Epidermal melanocyte (primary cell): Measurements from ENCODE around the gene NOXRED1.
"Not testable (repeated sequence)": the region's sequence is repeated elsewhere in the genome, so short reads cannot be mapped to it uniquely, and the experiment has no call there.

ENCODE experiments used
- DNase-seq: peaks from one replicate; pipeline ENCODE4 v3.0.0; 2011; ENCODE audit warnings: low spot score; ENCODE audit not compliant: insufficient read length

The NOXRED1 gene, protein sequence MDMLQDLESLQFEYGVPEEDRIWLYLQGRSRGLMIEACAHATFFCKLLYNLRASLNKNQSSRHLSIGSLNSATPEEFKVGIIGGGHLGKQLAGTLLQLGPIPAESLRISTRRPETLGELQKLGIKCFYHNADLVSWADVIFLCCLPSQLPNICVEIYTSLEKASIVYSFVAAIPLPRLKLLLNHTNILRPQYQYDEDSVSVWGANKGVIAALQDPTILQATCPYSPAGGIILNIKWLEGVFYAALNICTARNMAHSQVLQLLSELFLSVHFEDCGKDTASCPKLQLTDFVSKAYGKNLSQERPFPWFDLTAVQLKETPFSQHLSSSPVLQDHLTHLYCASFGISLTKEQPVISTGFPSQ

DNA sequence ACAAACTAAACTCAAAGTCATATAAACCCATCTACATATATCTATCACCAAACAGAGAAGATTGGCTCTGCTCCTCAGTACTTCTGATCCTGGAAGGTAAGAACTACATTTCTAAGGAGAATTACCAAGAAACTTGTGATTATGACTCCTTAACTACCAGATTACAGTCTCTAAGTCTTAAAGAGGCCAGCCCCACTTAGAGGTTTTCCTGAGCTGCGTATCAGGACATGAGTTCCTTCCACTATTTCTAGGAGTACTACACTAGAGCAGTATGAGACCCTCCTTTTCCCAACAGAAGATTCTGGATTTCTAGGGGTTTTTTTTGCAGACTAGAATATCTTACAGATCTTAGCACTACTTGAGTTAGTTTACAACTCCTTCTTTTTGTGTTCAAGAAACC lies at the start of gene NOXRED1:
Gene NOXRED1, minus strand, starts transcription at position 101 of the 400 bp plus-strand sequence. CDS start 634 bp downstream, outside the sequence.
- DNase-seq = no peak

DNA sequence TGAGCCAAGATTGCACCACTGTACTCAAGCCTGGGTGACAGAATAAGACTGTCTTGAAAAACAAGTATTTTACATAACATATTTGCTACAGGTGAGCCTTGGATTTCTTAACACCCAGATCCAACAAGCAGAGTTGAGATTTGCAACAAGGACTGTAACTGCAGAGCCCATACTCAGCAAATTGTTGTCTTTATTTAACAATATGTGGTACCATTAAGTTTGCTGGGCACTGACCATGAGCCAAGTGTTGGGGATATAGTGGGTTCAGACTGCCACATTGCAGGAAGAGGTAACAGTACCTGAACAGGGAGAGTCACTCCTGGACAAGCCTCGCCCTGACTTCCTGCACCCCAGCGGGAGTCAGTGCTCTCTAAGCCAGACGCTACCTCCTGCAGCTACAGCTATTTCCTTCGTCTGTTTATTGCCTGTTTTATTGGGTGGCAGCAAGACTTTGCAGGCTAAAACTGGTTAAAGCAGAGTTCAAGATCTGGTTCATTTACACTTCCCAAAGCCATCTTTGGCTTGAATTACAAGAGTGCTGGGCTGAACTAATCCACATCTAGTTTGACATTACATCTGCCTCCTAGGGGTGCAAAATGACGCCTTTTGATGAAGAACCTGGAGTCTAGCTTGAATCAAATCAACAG lies 47.0 kb upstream of the NOXRED1 start:
- DNase-seq = no peak

DNA sequence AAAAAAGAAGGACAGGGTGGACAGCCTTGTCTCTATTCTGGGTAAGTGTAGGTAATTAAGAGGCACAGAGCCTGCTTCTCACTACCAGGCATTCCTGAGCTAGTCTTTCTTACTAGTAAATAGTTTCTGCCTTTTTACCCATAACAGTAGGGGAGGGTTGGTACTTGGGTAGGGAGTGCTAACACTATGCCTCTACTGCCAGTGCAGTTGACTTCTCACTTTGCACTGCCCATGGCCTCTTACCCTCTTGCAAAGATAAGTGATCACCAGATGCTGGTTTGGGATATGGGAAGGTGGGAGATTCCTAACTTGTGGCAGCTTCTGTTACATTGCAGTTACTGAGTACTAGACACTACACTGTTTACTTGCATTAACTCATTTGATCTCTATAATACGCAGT lies 46.2 kb upstream of the NOXRED1 start:
- DNase-seq = no peak

DNA sequence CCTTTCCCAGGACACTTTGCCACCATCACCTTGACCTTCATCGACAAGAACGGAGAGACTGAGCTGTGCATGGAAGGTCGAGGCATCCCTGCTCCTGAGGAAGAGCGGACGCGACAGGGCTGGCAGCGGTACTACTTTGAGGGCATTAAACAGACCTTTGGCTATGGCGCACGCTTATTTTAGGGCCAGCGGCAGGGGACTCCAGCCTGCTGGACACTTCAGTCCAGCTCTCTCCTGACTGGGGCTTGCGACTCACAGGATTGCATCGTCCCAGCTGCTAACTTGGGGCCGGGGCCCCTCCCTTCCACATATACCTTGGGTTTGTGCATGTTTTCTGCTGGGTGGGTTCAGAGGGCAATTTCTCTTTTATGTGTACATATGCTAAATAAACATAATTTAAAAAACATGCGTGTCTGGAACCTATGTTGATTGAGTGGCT lies 45.8 kb upstream of the NOXRED1 start:
- no peak for DNase-seq

DNA sequence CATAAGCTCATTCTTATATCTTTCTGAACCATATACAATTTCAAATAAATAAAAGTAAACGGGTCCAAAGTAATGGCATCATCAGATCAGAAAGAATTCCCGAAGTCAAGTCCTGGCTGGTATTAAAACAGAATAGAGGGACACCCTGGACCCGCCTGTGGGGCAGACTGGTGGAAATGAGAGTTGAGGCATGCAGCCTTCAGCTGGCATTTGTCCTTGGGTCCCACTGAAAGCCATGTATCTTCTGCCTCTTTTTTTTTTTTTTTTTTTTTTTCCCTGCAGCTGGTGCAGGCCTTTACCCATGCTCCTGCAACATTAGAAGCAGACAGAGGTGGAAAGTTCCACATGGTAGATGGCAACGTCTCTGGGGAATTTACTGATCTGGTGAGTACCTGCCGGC lies 44.5 kb upstream of the NOXRED1 start:
- DNase-seq = no peak

DNA sequence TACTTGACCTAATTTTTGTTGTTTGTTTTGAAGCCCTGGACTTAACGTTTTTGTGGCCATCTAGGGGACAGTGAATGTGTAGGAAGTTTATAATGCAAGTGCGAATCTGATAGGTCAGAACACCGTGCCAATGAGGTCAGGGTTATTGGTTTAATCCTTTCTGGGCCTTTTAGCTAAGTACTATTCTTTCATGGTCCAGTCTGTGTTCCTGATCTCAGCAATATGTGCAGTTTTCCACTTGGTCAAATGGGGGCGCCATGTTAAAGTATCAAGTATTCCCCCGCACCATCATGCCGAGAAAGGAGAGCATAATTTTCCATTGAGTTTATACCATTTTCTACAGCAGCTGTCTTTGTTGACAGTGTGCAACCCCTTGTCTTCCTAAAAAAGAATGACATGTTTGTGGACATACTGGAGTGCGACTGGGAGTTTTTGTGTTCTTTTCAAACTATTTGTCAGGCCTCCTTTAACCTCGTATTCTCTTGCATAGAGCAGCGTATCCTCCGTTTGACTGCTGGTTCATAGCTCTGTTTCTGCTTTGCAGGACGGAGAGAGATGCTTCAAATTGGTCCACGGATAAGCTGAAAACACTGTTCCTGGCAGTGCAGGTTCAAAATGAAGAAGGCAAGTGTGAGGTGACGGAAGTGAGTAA lies 35.9 kb upstream of the NOXRED1 start:
- no peak for DNase-seq

DNA sequence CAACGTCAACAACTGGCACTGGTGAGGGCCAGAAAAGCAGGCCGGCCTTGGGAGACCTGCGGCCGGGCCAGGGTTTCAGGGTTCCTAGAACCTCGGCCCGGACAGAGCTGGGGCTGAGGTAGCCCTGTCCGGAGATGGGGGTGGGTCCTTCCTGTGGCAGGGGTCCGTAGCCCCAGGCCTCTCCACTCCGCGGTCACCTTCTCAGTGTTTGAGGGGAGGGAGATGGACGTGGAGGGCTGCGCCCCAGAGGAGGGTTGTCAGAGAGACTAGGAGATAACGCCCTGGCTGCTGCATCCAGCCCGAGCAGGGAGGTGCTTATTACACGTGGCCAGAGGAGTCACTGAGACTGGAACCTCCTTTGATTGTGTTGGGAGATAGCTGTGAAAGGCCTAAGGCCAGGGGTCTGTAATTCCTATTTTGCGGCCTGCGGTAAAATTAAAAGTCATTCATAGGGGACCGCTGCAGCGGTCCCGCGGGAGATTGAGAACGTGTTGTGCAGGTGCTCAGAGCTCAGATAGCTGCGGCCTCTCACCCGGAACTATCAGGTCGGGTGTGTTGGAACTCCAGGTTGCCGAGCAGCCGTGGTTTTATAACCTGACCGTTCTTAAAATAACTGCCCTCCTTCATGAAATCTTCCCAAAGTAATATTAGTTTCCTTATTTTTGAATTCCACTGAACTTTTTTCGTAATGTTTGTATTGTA lies 35.1 kb upstream of the NOXRED1 start:
- no peak for DNase-seq

DNA sequence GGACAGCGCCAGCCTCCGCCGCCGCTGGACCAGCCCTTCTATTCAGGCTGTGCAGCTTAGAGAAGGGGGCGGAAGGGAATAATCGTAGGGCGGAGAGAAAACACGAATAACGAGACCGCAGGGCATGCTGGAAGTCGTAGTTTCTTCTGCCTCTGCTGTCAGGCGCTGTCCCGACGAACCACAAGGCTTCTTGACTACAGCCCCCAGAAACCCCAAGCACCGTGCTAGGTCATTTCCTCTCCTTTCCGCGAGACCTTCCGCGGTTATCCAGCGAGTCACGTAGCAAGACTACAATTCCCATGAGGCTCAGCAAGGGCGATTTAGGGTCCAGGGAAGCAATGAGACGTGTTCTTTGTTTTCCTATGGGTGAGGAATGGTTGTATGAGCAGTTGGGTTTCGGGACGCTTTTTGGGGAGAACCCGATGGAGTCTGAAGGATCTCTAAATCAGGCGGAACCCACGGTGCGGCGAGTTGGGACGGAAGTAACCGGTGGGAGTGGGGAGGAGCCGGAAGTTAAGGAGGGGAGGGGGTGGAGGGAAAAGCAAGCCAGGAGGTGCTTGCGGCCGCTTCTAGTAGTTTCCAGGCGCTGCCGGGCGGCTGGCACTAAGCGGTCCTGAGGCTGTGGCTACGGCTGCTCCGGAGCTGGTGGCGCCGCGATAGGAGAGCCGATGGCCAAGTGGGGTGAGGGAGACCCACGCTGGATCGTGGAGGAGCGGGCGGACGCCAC lies 34.4 kb upstream of the NOXRED1 start, which contains the start of the genes AHSA1 and VIPAS39:
Gene AHSA1, plus strand, starts transcription at position 572 of the 727 bp plus-strand sequence. Its CDS starts 97 bp downstream, at position 669.
Gene VIPAS39, minus strand, starts transcription at position 80 of the 727 bp plus-strand sequence. CDS start 3,499 bp downstream, outside the sequence.
- DNase-seq = peak; percentile 84

DNA sequence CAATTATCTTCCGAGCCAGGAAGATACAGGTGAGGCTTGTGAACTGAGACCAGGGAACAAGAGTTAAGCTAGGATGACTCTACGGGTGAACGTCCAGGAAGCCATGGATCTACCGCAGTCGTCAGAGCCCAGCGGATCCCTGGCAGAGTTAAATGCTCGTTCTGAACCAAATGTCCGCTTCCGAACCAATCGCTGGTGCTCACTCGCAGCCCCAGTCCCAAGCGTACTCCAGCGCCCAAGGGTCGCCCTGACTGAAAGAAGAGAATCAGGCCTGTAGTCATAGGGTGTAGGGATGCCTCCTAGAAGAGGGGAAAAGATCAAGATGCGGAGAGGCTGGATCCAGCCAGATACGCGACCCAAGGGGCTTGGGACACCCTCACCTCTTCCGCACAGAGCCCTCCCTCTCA lies 33.8 kb upstream of the NOXRED1 start:
- no peak for DNase-seq

DNA sequence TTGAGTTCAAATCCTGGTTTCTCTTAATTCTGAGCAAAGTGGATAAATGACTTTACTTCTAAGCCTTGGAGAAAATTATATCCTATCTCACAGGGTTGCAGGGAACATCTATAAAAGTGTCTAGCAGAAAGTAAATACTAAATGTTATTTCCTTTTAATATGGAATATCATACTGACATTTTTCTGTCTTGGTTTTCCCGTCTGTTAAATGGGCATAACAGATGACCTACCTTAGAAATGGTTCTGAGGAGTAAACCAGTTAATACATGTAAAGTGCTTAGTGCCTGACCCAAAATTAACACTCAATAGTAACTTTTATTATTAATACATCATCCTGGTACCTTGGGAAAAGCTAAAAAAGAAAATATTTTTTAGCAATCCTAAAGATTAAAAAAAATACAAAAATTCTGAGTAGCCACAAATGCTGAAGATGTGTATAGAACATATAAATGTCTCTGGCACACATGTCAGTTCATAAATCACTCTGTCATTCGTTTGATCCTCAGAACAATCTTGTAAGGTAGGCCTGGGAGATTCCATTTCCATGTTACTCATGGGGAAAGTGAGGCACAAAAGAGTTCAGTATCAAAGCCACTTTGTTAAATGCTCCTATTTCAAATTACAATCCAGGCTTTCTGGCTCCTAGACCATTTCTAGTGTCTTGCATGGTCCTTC lies 32.8 kb upstream of the NOXRED1 start:
- DNase-seq = no peak

DNA sequence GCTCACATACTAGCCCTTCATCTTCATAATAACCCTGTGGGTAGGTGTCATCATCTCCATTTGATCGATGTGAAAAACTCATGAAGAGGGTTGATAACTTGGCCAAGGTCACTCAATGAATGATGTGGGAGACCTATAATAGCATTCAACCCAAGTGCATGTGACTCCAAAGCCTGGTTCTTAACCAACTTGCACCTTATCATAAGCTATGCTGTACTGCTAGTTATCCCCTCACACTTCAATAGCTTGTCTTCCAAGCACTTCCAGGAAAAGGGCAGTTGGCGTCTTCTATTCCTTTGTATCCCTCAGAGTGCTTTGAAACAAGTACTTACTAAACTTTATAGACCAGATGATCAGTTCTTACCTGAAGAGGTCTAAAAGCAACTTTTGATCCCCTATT lies 18.9 kb upstream of the NOXRED1 start:
- DNase-seq = no peak

DNA sequence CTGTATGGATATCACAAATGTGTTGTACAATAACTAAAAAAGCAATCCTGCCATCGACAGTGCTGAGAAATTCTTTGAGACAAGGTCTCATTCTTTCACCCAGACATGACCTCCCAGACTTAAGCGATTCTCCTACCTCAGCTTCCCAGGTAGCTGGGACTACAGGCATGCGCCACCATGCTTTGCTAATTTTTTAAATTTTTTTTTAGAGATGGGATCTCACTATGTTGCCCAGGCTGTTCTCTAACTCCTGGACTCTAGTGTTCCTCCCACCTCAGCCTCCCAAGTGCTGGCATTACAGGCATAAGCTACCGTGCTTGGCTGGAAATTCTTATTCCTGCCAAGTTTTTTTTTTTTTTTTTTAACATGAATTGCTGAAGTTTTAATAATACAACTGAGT lies 16.5 kb upstream of the NOXRED1 start:
- no peak for DNase-seq

DNA sequence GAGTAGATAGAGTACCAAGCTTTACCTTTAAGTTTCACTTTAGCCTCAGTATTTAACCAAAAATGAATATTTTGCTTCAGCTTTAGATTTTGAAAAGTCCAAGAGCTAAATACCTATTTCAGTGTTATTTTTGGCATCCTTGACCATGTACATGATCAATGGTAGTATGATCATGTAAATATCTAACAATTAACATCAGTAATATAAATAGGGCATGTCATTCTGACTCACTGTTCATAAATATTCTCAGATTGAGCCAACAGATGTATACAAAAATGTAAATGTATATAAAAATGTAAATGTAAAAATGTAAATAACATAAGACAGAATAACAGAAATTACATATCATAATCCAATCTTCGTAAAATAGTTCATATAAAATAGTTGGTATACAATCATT lies 15.3 kb upstream of the NOXRED1 start:
- DNase-seq = no peak

DNA sequence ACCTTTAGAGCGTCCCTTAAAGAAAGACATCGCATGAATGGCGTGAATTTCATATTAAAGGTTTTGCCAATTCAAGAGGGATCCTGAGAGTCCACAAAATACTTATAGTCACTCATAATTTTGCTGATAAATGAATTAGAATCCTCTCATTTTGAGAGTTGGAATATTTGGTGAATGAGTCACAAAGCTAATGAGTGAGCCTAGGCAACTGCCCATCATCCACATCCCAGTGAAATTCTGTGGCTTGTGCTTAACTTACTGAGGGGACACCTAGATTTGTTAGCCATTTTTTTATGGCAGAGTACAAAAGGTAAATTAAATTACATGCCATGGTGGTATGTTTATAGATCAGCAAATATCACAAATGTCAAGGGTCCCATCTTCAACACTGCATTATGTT lies 12.7 kb upstream of the NOXRED1 start:
- DNase-seq = no peak

DNA sequence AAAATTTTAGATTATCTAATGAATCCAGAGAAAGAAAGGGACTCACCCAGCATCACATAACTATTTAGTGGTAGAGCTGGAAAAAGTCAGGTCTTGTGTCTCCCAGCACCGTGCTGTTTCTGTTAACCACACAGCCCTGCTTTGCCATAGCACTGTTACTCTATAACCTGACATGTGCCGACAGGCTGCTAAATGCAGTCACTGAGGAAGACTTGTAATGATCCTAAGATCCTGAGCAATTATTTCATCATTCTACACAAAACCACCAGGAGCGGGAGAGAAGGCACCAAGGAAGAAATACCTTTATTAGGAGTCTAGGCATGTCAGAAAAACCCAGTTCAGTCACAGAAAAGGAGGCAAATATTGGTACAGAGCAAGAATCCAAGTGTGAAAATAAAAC lies 3.1 kb upstream of the NOXRED1 start:
- no peak for DNase-seq

DNA sequence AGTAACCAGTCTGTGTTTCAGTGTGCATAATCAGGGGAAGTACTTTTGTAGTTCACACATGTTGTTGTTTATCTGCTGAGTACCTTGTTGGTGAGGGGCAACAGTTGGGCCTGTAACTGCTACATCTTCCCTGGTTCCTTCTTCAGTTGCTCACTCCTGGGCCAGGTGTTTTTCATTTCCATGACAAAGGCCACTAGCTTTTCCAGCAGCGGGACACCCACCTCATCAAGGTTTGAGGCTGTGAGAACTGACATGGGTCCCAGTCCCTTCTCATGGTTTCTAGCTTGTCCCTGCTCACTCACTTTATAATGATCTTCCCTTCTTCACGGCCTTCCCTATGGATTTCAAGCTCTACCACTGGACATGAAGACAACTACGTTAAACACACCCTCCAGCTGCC lies 1.5 kb upstream of the NOXRED1 start:
- DNase-seq = no peak

DNA sequence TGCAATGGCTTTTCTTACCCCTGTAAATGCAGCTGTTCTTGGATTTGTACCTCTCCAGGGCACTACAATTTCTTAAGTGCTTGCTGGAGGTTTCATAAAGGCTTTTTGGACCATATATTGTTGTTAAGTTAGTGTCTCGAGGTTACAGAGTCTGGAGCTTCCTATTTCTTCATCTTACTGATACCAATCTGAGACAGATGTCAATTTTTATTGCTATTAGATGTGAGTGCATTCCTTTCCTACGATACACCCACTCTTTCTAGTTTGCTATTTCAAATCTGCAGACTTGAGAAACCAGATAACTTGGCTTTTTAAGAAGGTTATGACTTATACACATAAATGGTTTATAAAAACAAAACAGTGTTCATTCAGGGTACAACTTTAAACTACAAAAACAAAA lies 2.1 kb downstream of the NOXRED1 start:
- no peak for DNase-seq

DNA sequence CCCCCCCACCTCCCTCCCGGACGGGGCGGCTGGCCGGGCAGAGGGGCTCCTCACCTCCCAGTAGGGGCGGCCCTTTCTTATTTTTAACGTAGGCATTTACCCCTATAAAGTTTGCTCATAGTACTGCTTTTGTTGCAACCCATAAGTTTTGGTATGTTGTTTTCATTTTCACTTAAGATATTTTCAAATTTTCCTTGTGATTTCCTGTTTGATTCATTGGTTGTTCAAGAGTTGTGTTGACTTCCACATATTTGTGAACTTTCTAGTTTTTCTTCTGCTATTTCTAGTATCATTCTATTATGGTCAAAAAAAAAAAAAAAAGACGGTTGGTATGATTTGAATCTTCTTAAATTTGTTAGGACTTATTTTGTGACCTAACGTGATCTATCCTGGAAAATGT lies 6.5 kb downstream of the NOXRED1 start:
- no peak for DNase-seq

DNA sequence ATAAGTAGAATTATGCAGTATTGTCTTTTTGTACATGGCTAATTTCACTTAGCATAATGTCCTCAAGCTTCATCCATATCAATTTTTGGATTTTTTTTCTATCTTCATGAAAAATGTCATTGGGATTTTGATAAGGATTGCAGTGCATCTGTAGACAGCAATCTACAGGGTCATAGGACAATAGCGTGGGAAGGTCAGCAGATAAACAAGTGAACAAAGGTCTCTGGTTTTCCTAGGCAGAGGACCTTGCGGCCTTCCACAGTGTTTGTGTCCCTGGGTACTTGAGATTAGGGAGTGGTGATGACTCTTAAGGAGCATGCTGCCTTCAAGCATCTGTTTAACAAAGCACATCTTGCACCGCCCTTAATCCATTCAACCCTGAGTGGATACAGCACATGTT lies 7.2 kb downstream of the NOXRED1 start:
- DNase-seq = not testable (repeated sequence)

DNA sequence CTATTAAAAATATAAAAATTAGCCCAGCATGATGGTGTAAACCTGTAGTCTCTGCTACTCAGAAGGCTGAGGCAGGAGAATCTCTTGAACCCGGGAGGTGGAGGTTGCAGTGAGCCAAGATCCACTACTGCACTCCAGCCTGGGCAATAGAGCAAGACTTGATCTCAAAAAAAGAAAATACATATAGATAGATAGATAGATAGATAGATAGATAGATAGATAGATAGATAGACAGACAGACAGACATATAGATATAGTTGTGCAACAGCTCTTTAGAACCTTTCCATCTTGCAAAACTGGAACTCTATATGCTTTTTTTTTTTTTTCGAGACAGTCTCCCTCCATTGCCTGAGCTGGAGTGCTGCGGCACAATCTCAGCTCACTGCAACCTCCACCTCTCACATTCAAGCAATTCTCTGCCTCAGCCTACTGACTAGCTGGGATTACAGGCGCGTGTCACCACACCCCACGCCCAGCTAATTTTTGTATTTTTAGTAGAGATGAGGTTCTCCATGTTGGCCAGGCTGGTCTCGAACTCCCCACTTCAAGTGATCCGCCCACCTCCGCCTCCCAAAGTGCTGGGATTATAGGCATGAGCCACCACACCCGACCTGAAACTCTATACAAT lies 7.8 kb downstream of the NOXRED1 start:
- DNase-seq = not testable (repeated sequence)
